ENCODE data around the gene FANCE.

FANCE gene

GRCh38 chr6:35449287-35449881 is 2.8 kb upstream of the FANCE start:
- H3K4me3 ChIP-seq (replicated peaks; ENCODE audit: low read depth, low read length) = no peak overlapping the region
- TF ChIP-seq CTCF (IDR thresholded peaks at IDR 0.05; ENCODE audit: low read depth, low read length, missing control alignments) = peak; percentile 55
- DNase-seq (ENCODE audit: extremely low read depth, low read depth) = no peak

GRCh38 chr6:35451354-35452182 is 570 bp upstream of the FANCE start:
- no peak for TF ChIP-seq CTCF (IDR thresholded peaks at IDR 0.05; ENCODE audit: low read depth, low read length, missing control alignments)
- H3K4me3 ChIP-seq (replicated peaks; ENCODE audit: low read depth, low read length) = peak overlapping the region; percentile 68
- DNase-seq (ENCODE audit: extremely low read depth, low read depth) = no peak

GRCh38 chr6:35453236-35453635 is 1.1 kb downstream of the FANCE start:
- H3K4me3 ChIP-seq (replicated peaks; ENCODE audit: low read depth, low read length) = peak overlapping the region; percentile 68
- no peak for DNase-seq (ENCODE audit: extremely low read depth, low read depth)
- TF ChIP-seq CTCF (IDR thresholded peaks at IDR 0.05; ENCODE audit: low read depth, low read length, missing control alignments) = no peak

GRCh38 chr6:35454391-35455110 is 2.4 kb downstream of the FANCE start:
- no peak for TF ChIP-seq CTCF (IDR thresholded peaks at IDR 0.05; ENCODE audit: low read depth, low read length, missing control alignments)
- H3K4me3 ChIP-seq (replicated peaks; ENCODE audit: low read depth, low read length) = peak overlapping the region; percentile 68
- DNase-seq (ENCODE audit: extremely low read depth, low read depth) = no peak

GRCh38 chr6:35457907-35458306 is 5.8 kb downstream of the FANCE start:
- no peak overlapping the region for H3K4me3 ChIP-seq (replicated peaks; ENCODE audit: low read depth, low read length)
- DNase-seq (ENCODE audit: extremely low read depth, low read depth) = no peak
- no peak for TF ChIP-seq CTCF (IDR thresholded peaks at IDR 0.05; ENCODE audit: low read depth, low read length, missing control alignments)

GRCh38 chr6:35461270-35461669 is 9.1 kb downstream of the FANCE start:
- H3K4me3 ChIP-seq (replicated peaks; ENCODE audit: low read depth, low read length) = no peak overlapping the region
- no peak for DNase-seq (ENCODE audit: extremely low read depth, low read depth)
- TF ChIP-seq CTCF (IDR thresholded peaks at IDR 0.05; ENCODE audit: low read depth, low read length, missing control alignments) = no peak

All from HFF-Myc (cell line).